Pancreas (tissue), 10 donors: ENCODE measurements around the gene TEX47. TPM values are rescaled to one million over a fixed set of nuclear protein-coding genes. Genes with fewer than 3 reads are reported as not detected.

ENCODE experiments used
- ATAC-seq, 4 donors: fragments of 200-7000 bp; cut with Tn5 transposase; one replicate each; pipeline versions ENCODE4 v1.8.0 to v1.9.1; 2020; ENCODE audit warnings: mild to moderate bottlenecking in 4 of 4, moderate library complexity in 4 of 4
- DNase-seq, 6 donors: peaks; one replicate each; pipeline ENCODE4 v3.0.0-alpha.2; 2020
- FAIRE-seq: peaks from 2 replicates; lab custom pipeline; 2012; peaks lifted over from hg19 to GRCh38; lab: Jason Lieb, UNC
- H3K27ac ChIP-seq, 4 donors: fragments of 200-600 bp; sonication (generic); 1 replicate in 3 of 4; 2 replicates in 1 of 4; pipeline versions ENCODE4 v1.5.0 to v1.8.0; 2020
- H3K27me3 ChIP-seq, 4 donors: fragments of 200-600 bp; one replicate each; pipeline ENCODE4 v1.8.0; 2021
- H3K36me3 ChIP-seq, 3 donors: fragments of 200-600 bp; sonication (generic) in 1 of 3; one replicate each; pipeline versions ENCODE4 v1.5.0 to v1.8.0; 2020 to 2021
- H3K4me1 ChIP-seq, 3 donors: fragments of 200-600 bp; one replicate each; pipeline ENCODE4 v1.8.0; 2021
- H3K4me3 ChIP-seq, 4 donors: fragments of 200-600 bp; sonication (generic) in 2 of 4; one replicate each; pipeline versions ENCODE4 v1.5.0 to v1.8.0; 2020 to 2021
- H3K9me3 ChIP-seq, 4 donors: fragments of 200-600 bp; one replicate each; pipeline ENCODE4 v1.8.0; 2021
- CTCF ChIP-seq, 4 donors: fragments of 200-600 bp; sonication (generic) in 3 of 4; IDR thresholded peaks; one replicate each; pipeline versions ENCODE4 v1.5.0 to v1.8.0; 2021; ENCODE audit warnings: antibody characterized with exemption in 4 of 4
- WGBS, 2 donors: extraction: QIAGEN DNeasy Blood & Tissue Kit; methylation state at CpG; one replicate each; pipeline ENCODE4 v1.1.7; 2013; 5-methylcytosine and 5-hydroxymethylcytosine counted together
- intact Hi-C, 3 donors: fragments of 100-400 bp; cut with DNase I; formaldehyde crosslinking; loops; one replicate each; pipeline versions ENCODE4 v1.11.1 to v1.14.2; 2022
- polyA plus RNA-seq, 2 donors: library from polyadenylated mRNA; stranded (reverse); fragments of 200-250 nt; gene quantifications; one replicate each; pipeline ENCODE4 v1.2.3, GENCODE V29; 2013
- total RNA-seq, 6 donors: library from RNA; stranded (reverse); fragmentation: NEBNext Ultra II Directional in 4 of 6; extraction: Animal tissue kit (Norgen Biotek cat#: 25700) in 4 of 6; gene quantifications; one replicate each; pipeline versions ENCODE4 v1.2.1 to v1.2.4, GENCODE V29; 2021 to 2023
- donor health status: healthy with polysubstance abuse.
- donor health status: DM: no; HTN: no; CAD: no; lungs with moderate emphysema.
- donor health status: DM: no; HTN: no; CAD: no.
- donor health status: control.
- donor health status: control.
- donor health status: Bipolar disorder and iron deficiency.
- donor health status: DM: yes; HTN: yes; CAD: no.
- donor health status: DM: no; HTN: no; CAD: no.
- donor health status: DM: no; HTN: no; CAD: no.
- donor health status: DM: yes; HTN: yes; CAD: no.

The TEX47 gene
- total RNA-seq = not detected
- polyA plus RNA-seq = not detected

DNA sequence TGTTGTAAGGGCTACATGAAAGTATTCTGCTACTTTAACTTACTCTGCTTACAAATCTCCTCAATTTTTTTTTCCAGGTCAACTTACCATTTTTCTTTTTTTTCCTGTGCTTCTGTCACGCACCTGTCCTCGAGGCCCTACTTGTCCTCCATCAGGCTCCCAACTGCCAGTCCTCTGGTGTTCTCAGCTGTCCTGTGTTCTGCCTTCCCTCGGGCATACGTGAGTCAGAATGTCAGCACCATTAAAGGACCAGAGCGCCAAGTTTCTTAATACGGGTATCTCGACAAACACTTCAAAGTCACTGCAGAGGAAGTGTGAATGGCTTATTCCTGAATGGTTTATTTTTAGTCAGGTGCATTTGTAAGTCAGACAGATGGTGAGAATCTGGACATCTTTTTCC lies at the start of gene TEX47:
Gene TEX47, minus strand, starts transcription at position 185 of the 400 bp plus-strand sequence. CDS start 795 bp downstream, outside the sequence.
- DNase-seq = no peak
- H3K36me3 ChIP-seq = no peaks in the 10 kb centered on the region
- ATAC-seq = no peak
- no peaks in the 10 kb centered on the region for H3K27me3 ChIP-seq
- no peak within 1 kb of the TSS for H3K4me3 ChIP-seq
- no peak within 1 kb of the TSS for H3K27ac ChIP-seq
- H3K4me1 ChIP-seq = no peaks in the 10 kb centered on the region
- FAIRE-seq = no peak
- WGBS, 2 donors = 84 to 87% methylated on average over 7 of the region's 7 CpGs
- intact Hi-C loops = no loop called here
- H3K9me3 ChIP-seq = no peaks in the 10 kb centered on the region
- TF ChIP-seq CTCF (IDR thresholded peaks at IDR 0.05) = no peak

DNA sequence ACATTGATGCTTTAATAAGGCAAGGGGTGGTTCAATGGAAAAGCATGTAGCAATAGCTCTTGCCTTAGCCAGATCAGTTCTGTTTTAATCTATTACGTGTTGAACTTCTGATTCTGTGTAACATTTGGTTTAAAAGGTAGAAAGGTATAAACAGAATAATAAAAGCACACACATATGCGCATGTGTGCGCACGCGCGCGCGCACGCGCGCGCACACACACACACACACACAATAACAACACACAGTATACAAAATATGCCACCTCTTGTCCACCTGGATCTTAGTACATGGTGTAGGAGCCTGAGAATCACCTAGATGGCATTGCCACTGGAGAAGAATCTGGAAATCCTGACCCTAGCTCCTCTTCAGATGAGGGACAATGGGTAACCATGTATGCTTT lies 49.6 kb upstream of the TEX47 start:
- no peak overlapping the region for H3K27ac ChIP-seq
- no peak for ATAC-seq
- intact Hi-C loops = no loop called here
- no peaks in the 10 kb centered on the region for H3K9me3 ChIP-seq
- 89 to 93% methylated on average over 12 of the region's 12 CpGs for WGBS, 2 donors
- no peaks in the 10 kb centered on the region for H3K36me3 ChIP-seq
- no peaks in the 10 kb centered on the region for H3K27me3 ChIP-seq
- no peak overlapping the region for H3K4me3 ChIP-seq
- no peaks in the 10 kb centered on the region for H3K4me1 ChIP-seq
- no peak for DNase-seq
- no peak for FAIRE-seq
- TF ChIP-seq CTCF (IDR thresholded peaks at IDR 0.05) = no peak

- no peak overlapping the region for H3K4me3 ChIP-seq
- DNase-seq (no peak), ATAC-seq (no peak), FAIRE-seq (no peak)
- H3K27me3 ChIP-seq = no peaks in the 10 kb centered on the region
- no peaks in the 10 kb centered on the region for H3K4me1 ChIP-seq
- no peak overlapping the region for H3K27ac ChIP-seq
- intact Hi-C loops = no loop called here
- no peaks in the 10 kb centered on the region for H3K36me3 ChIP-seq
- TF ChIP-seq CTCF (IDR thresholded peaks at IDR 0.05) = no peak
- H3K9me3 ChIP-seq = no peaks in the 10 kb centered on the region
These were observed 46.7 kb upstream of the TEX47 start for GRCh38 chr7:88842201-88842600.

DNA sequence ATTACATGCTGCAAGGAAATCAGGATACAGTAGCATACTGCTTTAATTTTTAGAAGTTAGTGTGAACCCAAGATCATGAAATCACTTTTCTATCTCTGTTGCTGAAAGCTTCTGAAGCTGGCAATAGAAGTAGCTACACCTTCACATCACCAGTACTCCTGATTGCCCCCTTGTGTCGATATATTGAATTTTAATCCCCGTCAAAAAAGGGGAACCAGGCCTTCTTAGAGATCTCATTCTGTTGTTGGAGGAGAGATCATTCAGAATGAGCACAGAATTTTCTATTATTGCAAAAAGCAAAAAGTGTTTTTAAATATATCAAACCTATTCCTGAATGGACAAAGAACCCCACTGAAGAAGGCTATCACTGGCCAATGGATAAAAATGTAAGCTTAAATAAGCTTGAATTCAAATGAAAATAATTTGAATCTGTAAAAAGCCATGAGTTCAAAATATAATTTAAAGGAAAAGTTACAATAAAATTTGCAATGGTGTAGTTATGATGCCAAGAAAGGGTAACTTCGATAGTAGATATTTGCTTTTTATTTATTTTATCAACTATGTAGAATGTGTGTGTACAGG lies 39.7 kb upstream of the TEX47 start:
- ATAC-seq (peak in 3 of 4 donors; percentile 71 to 76 (median 74)), DNase-seq (peak in 1 of 6 donors; percentile 22), FAIRE-seq (no peak)
- Histone ChIP-seq H3K4me3 (no peak overlapping the region), H3K27me3 (no peaks in the 10 kb centered on the region), H3K4me1 (no peaks in the 10 kb centered on the region), H3K9me3 (no peaks in the 10 kb centered on the region), H3K36me3 (no peaks in the 10 kb centered on the region), H3K27ac (no peak overlapping the region)
- WGBS, 2 donors = 31 to 32% methylated on average over 3 of the region's 3 CpGs
- intact Hi-C loops = no loop called here
- peak in 3 of 4 donors; percentile 3 to 46 (median 39) for TF ChIP-seq CTCF (IDR thresholded peaks at IDR 0.05)

DNA sequence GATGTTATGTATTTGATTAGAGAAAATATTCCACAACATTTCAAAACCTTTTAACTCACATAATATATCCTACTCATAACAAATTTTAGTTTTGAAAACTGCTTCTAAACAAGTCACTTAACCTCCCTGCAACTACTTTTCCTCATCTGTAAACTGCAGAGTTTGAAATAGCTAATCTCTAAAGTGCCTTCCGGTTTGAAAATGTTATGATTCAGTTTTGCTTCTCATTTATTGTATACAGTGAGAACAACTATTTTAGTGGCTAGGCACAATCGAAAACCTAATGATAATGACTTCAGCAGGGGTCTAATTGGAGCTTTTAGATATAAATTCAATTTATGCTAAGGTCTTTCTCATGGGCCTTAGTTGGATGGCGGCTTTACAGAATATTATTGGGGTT lies 30.7 kb upstream of the TEX47 start:
- H3K36me3 ChIP-seq = no peaks in the 10 kb centered on the region
- FAIRE-seq (no peak), ATAC-seq (no peak), DNase-seq (no peak)
- WGBS, 2 donors = 84 to 87% methylated on average over 3 of the region's 3 CpGs
- no peaks in the 10 kb centered on the region for H3K27me3 ChIP-seq
- H3K4me3 ChIP-seq = no peak overlapping the region
- no peaks in the 10 kb centered on the region for H3K9me3 ChIP-seq
- no peak overlapping the region for H3K27ac ChIP-seq
- TF ChIP-seq CTCF (IDR thresholded peaks at IDR 0.05) = no peak
- intact Hi-C loops = no loop called here
- no peaks in the 10 kb centered on the region for H3K4me1 ChIP-seq
